HUES6 (cell line): ENCODE measurements around the gene GALE.
A peak's percentile ranks its signal among the peaks of the same experiment; 100 is the strongest.
"Not testable (repeated sequence)": the region's sequence is repeated elsewhere in the genome, so short reads cannot be mapped to it uniquely, and the experiment has no call there.

Experiments
- H3K27ac ChIP-seq: 2 replicates; pipeline ENCODE4 v1.7.0; 2013; ENCODE audit warnings: low read depth, mild to moderate bottlenecking, low read length, inconsistent platforms
- H3K27me3 ChIP-seq: 2 replicates; pipeline ENCODE4 v1.6.1; 2013; ENCODE audit warnings: low read length; ENCODE audit not compliant: control insufficient read depth, insufficient read depth
- H3K36me3 ChIP-seq: 2 replicates; pipeline ENCODE4 v1.6.1; 2013; ENCODE audit warnings: low read length; ENCODE audit not compliant: control insufficient read depth, insufficient read depth
- H3K4me1 ChIP-seq: 2 replicates; pipeline ENCODE4 v1.6.1; 2013; ENCODE audit warnings: low read length; ENCODE audit not compliant: control insufficient read depth, insufficient read depth
- H3K4me3 ChIP-seq: 2 replicates; pipeline ENCODE4 v1.5.1; 2013; ENCODE audit warnings: low read depth, low read length
- H3K9ac ChIP-seq: one replicate; pipeline ENCODE4 v1.6.1; 2013; ENCODE audit warnings: mild to moderate bottlenecking, low read length
- H3K9me3 ChIP-seq: 2 replicates; pipeline ENCODE4 v1.6.1; 2013; ENCODE audit warnings: low read depth, low read length; ENCODE audit not compliant: control insufficient read depth, insufficient read depth

Gene GALE

DNA sequence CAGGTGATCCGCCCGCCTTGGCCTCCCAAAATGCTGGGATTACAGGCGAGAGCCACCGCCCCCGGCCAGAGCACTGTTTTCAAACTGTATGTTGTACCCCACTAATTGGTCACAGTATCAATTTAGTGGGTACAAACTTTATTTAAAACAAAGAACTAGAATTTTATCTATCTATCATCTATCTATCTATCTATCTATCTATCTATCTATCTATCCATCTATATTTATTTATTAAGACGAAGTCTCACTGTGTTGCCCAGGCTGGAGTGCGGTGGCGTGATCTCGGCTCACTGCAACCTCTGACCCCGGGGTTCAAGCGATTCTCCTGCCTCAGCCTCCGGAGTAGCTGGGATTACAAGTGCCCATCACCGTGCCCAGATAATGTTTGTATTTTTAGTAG, 26.0 kb upstream of the GALE start:
- not testable (repeated sequence) for H3K9me3 ChIP-seq, H3K27me3 ChIP-seq, H3K9ac ChIP-seq, H3K27ac ChIP-seq, H3K36me3 ChIP-seq, H3K4me1 ChIP-seq, H3K4me3 ChIP-seq

- 0 out of 2 replicates have a peak, but pooled peaks cover 3% of the 10 kb centered on the region for H3K4me1 ChIP-seq
These were observed 25.4 kb upstream of the GALE start for GRCh38 chr1:23825762-23826522.

DNA sequence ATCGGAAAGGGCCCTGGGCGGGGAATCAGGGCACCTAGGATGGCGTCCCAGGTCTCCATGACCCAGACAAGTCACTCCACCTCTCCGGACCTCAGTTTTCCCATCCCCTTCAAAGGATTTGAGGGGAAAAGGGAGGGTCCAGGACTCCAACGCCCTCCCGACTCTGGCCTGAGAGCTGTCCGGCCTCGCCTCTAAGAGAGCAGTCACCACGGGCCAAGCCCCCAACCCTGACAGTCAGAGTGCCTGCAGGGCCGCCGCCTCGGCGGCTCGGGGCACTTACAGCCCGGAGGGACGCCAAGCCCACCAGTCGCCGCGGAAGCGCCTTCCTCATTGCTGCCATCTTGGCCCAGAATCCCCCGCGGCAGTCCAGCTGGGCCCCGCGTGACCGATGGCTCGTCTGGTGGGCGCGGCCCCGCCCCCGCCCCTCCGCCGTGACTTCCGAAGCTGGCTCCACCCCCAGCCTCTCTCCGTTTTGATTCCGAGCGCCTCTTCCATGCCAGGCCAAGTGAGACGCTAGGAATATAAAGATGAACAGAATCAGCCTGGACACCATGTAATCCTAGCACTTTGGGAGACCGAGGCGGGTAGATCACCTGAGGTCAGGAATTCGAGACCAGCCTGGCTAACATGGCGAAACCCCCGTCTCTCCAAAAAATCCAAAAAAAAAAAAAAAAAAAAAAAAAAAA, 24.7 kb upstream of the GALE start, which contains the start of gene HMGCL:
Gene HMGCL (minus strand): TSS at position 354 of the 686 bp plus-strand sequence. CDS start 14 bp downstream, at position 340.
- peak within 1 kb of the TSS; percentile 69; the same call in 1 of the 2 replicates for H3K27ac ChIP-seq
- H3K9me3 ChIP-seq: no peaks in the 10 kb centered on the region
- H3K27me3 ChIP-seq: no peaks in the 10 kb centered on the region
- H3K4me1 ChIP-seq: 0 out of 2 replicates have a peak, but pooled peaks cover 3% of the 10 kb centered on the region
- H3K9ac ChIP-seq: peak within 1 kb of the TSS; percentile 97
- no peaks in the 10 kb centered on the region for H3K36me3 ChIP-seq
- H3K4me3 ChIP-seq: peak within 1 kb of the TSS; percentile 91

More at GRCh38 chr1:23825762-23826522, 25.4 kb upstream of the GALE start:
- Histone ChIP-seq H3K9ac (no peak overlapping the region), H3K27ac (no peak overlapping the region), H3K4me3 (peak overlapping the region; percentile 91), H3K36me3 (no peaks in the 10 kb centered on the region), H3K27me3 (no peaks in the 10 kb centered on the region), H3K9me3 (no peaks in the 10 kb centered on the region)

DNA sequence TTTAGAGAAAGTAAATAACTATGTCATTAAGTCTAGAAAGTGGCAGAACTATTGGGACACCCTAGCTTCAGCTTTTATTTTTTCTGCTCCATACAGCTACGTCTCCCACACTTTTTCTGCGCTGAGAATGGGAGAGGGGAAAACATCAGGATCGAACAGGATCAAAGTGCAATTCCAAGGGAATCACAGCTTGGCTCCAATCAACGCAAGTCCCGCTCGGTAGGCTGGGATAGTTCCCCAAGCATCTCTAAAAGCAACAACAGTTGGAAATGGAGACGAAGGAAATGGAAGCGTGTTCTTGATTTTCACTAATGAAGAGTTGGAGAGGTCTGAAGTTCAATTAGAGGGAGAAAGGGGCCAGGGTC, 24.1 kb upstream of the GALE start:
- H3K27me3 ChIP-seq: no peaks in the 10 kb centered on the region
- H3K4me1 ChIP-seq: 0 out of 2 replicates have a peak, but pooled peaks cover 3% of the 10 kb centered on the region
- no peaks in the 10 kb centered on the region for H3K9me3 ChIP-seq
- peak overlapping the region; percentile 91 for H3K4me3 ChIP-seq
- H3K27ac ChIP-seq: peak overlapping the region; percentile 69; the same call in 1 of the 2 replicates
- peak overlapping the region; percentile 97 for H3K9ac ChIP-seq
- no peaks in the 10 kb centered on the region for H3K36me3 ChIP-seq

DNA sequence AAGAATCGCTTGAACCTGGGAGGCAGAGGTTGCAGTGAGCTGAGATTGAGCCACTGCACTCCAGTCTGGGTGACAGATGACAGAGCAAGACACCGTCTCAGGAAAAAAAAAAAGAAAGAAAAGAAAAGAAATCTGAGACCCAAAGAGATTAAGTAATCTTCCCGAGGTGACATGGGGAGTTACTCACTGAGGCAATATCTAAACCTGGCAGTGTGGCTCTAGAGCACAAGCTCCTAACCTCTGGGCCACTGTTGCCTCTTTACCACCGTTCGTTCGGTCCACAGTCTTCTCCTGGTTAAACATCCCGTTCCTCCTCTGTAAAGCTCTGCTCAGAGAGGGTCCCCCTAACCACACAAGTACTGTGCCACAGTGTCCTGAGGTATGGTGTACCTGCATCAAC, 23.2 kb upstream of the GALE start:
- Histone ChIP-seq H3K9me3 (no peaks in the 10 kb centered on the region), H3K27ac (no peak overlapping the region), H3K27me3 (no peaks in the 10 kb centered on the region), H3K9ac (no peak overlapping the region), H3K4me1 (0 out of 2 replicates have a peak, but pooled peaks cover 3% of the 10 kb centered on the region), H3K4me3 (no peak overlapping the region), H3K36me3 (no peaks in the 10 kb centered on the region)

GRCh38 chr1:23817633-23818032, 17.1 kb upstream of the GALE start:
- H3K4me1 ChIP-seq: no peaks in the 10 kb centered on the region
- no peaks in the 10 kb centered on the region for H3K9me3 ChIP-seq
- no peak overlapping the region for H3K9ac ChIP-seq
- H3K27ac ChIP-seq: no peak overlapping the region
- peaks cover 30% of the 10 kb centered on the region for H3K36me3 ChIP-seq
- no peaks in the 10 kb centered on the region for H3K27me3 ChIP-seq
- no peak overlapping the region for H3K4me3 ChIP-seq

GRCh38 chr1:23816906-23817305, 16.4 kb upstream of the GALE start:
- no peak overlapping the region for H3K4me3 ChIP-seq
- H3K9me3 ChIP-seq: no peaks in the 10 kb centered on the region
- peaks cover 33% of the 10 kb centered on the region for H3K36me3 ChIP-seq
- no peaks in the 10 kb centered on the region for H3K27me3 ChIP-seq
- H3K9ac ChIP-seq: no peak overlapping the region
- H3K27ac ChIP-seq: no peak overlapping the region
- H3K4me1 ChIP-seq: no peaks in the 10 kb centered on the region

DNA sequence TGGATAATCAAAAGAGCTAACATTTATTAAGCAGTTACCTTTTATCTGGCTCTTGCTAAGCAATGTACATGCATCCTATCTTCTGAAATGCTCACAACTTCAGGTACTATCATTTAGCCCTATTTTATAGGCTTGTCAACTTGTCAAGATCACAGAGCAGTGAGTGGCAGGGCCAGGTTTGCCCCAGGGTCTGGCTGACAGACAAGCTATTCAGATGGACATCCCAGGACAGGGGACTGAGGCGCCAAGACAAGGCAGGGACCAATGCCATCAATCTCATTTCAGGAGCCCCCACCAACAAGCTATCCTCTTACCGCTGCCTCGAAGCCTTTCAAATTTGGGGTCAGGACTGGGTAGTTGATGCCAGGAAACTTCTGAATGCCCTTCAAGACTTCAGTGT, 15.8 kb upstream of the GALE start:
- Histone ChIP-seq H3K9ac (no peak overlapping the region), H3K9me3 (no peaks in the 10 kb centered on the region), H3K27ac (no peak overlapping the region), H3K36me3 (peaks cover 33% of the 10 kb centered on the region), H3K4me3 (no peak overlapping the region), H3K27me3 (no peaks in the 10 kb centered on the region), H3K4me1 (no peaks in the 10 kb centered on the region)

- Histone ChIP-seq H3K36me3 (peaks cover 33% of the 10 kb centered on the region), H3K4me3 (no peak overlapping the region), H3K9me3 (no peaks in the 10 kb centered on the region), H3K27me3 (no peaks in the 10 kb centered on the region), H3K4me1 (0 out of 2 replicates have a peak, but pooled peaks cover 4% of the 10 kb centered on the region), H3K9ac (no peak overlapping the region), H3K27ac (no peak overlapping the region)
These were observed 13.5 kb upstream of the GALE start for GRCh38 chr1:23814016-23814415.

- peaks cover 18% of the 10 kb centered on the region for H3K36me3 ChIP-seq
- H3K9me3 ChIP-seq: no peaks in the 10 kb centered on the region
- H3K27ac ChIP-seq: no peak overlapping the region
- H3K4me3 ChIP-seq: no peak overlapping the region
- 0 out of 2 replicates have a peak, but pooled peaks cover 4% of the 10 kb centered on the region for H3K4me1 ChIP-seq
- no peak overlapping the region for H3K9ac ChIP-seq
- no peaks in the 10 kb centered on the region for H3K27me3 ChIP-seq
These were observed 10.4 kb upstream of the GALE start for GRCh38 chr1:23810818-23811540.
